Suprapubic skin (tissue), 4 donors: ENCODE measurements around the gene DIP2C.

Experiments
- EP300 ChIP-seq: sonication (generic); formaldehyde crosslinking; IDR thresholded peaks from one replicate; pipeline ENCODE4 v1.6.1; 2017; ENCODE audit warnings: antibody characterized with exemption
- POLR2A ChIP-seq, 2 donors: fragments of 450-650 bp; IDR thresholded peaks; one replicate each; pipeline ENCODE4 v1.6.1; 2017; ENCODE audit warnings: antibody characterized with exemption in 2 of 2, mild to moderate bottlenecking in 2 of 2, moderate library complexity in 2 of 2
- POLR2AphosphoS5 ChIP-seq, 3 donors: sonication (generic); formaldehyde crosslinking; IDR thresholded peaks; one replicate each; pipeline ENCODE4 v1.6.1; 2017; ENCODE audit warnings: antibody characterized with exemption in 3 of 3
- TF ChIP-seq, protein P1 (sequence below), 2 donors: fragments of 200-600 bp in 1 of 2; fragments of 450-650 bp in 1 of 2; sonication (generic) in 1 of 2; IDR thresholded peaks; one replicate each; pipeline ENCODE4 v1.5.1; 2016 to 2019; ENCODE audit warnings: antibody characterized with exemption in 2 of 2, mild to moderate bottlenecking in 1 of 2, moderate library complexity in 1 of 2

DNA sequence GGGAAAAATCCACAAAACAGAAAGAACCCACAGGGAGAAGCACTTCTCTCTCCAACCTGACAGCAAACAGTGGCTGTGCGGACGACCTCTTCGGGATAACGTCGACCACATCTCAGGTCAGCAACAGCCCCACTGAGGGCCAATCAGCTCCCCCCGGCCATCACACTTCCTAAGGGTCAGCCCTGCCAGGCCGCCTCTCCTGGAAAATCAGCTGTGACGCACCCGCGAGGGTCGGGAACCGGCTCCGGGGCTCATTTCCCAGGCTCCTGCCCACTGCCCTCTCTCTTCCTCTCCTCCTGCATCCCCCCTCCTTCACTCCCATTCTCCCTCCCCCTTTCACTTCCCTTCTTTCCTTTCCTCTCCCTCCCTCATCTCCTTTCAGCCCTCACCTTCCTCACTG, 118.3 kb downstream of the DIP2C start:
- TF ChIP-seq, protein P1, sequence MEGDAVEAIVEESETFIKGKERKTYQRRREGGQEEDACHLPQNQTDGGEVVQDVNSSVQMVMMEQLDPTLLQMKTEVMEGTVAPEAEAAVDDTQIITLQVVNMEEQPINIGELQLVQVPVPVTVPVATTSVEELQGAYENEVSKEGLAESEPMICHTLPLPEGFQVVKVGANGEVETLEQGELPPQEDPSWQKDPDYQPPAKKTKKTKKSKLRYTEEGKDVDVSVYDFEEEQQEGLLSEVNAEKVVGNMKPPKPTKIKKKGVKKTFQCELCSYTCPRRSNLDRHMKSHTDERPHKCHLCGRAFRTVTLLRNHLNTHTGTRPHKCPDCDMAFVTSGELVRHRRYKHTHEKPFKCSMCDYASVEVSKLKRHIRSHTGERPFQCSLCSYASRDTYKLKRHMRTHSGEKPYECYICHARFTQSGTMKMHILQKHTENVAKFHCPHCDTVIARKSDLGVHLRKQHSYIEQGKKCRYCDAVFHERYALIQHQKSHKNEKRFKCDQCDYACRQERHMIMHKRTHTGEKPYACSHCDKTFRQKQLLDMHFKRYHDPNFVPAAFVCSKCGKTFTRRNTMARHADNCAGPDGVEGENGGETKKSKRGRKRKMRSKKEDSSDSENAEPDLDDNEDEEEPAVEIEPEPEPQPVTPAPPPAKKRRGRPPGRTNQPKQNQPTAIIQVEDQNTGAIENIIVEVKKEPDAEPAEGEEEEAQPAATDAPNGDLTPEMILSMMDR (IDR thresholded peaks at IDR 0.05) = no peak
- TF ChIP-seq POLR2AphosphoS5 (IDR thresholded peaks at IDR 0.05) = no peak
- no peak for TF ChIP-seq EP300
- TF ChIP-seq POLR2A (IDR thresholded peaks at IDR 0.05) = no peak
